NCI-H2107 treated with DMSO at 0.1 percent for 48 hours (cell line): ENCODE results near the gene ROBO1.
"Not testable (repeated sequence)": the region's sequence is repeated elsewhere in the genome, so short reads cannot be mapped to it uniquely, and the experiment has no call there.

Source experiments
- DNase-seq: peaks from one replicate; lab custom pipeline; 2025; ENCODE audit not compliant: unreplicated experiment; lab: John Stamatoyannopoulos, UW

Gene ROBO1

GRCh38 chr3:79178471-79179180, 589.2 kb downstream of the ROBO1 start:
- DNase-seq = no peak

GRCh38 chr3:79175870-79176269, 591.9 kb downstream of the ROBO1 start:
- no peak for DNase-seq

- DNase-seq = not testable (repeated sequence)
Observed at GRCh38 chr3:79173259-79173658, 594.5 kb downstream of the ROBO1 start.

- DNase-seq = no peak
Observed at GRCh38 chr3:79172241-79172640, 595.6 kb downstream of the ROBO1 start.

GRCh38 chr3:79170021-79170420, 597.8 kb downstream of the ROBO1 start:
- no peak for DNase-seq

- no peak for DNase-seq
Observed at GRCh38 chr3:79167651-79168416, 600.0 kb downstream of the ROBO1 start.

GRCh38 chr3:79162653-79163052, 605.1 kb downstream of the ROBO1 start:
- DNase-seq = no peak

GRCh38 chr3:79161941-79162340, 605.9 kb downstream of the ROBO1 start:
- DNase-seq = no peak

- no peak for DNase-seq
Observed at GRCh38 chr3:79160421-79160820, 607.4 kb downstream of the ROBO1 start.

- no peak for DNase-seq
Observed at GRCh38 chr3:79159736-79160135, 608.1 kb downstream of the ROBO1 start.

GRCh38 chr3:79157191-79157590, 610.6 kb downstream of the ROBO1 start:
- DNase-seq = no peak

GRCh38 chr3:79154865-79155264, 612.9 kb downstream of the ROBO1 start:
- DNase-seq = peak; percentile 97

- DNase-seq = no peak
Observed at GRCh38 chr3:79148786-79149185, 619.0 kb downstream of the ROBO1 start.

- peak; percentile 31 for DNase-seq
Observed at GRCh38 chr3:79146024-79146423, 621.8 kb downstream of the ROBO1 start.

GRCh38 chr3:79140708-79141107, 627.1 kb downstream of the ROBO1 start:
- DNase-seq = peak; percentile 83

- DNase-seq = peak; percentile 93
Observed at GRCh38 chr3:79139395-79140068, 628.3 kb downstream of the ROBO1 start.

- no peak for DNase-seq
Observed at GRCh38 chr3:79125313-79125984, 642.3 kb downstream of the ROBO1 start.

- DNase-seq = no peak
Observed at GRCh38 chr3:79115458-79115857, 652.3 kb downstream of the ROBO1 start.

- no peak for DNase-seq
Observed at GRCh38 chr3:79113876-79114275, 653.9 kb downstream of the ROBO1 start.

GRCh38 chr3:79111375-79112052, 656.3 kb downstream of the ROBO1 start:
- no peak for DNase-seq

- DNase-seq = no peak
Observed at GRCh38 chr3:79109754-79110153, 658.0 kb downstream of the ROBO1 start.
